Measurements from ENCODE around the gene ARHGAP21.
A peak's percentile ranks its signal among the peaks of the same experiment; 100 is the strongest.

Gene ARHGAP21

GRCh38 chr10:24554036-24554435, 169.7 kb downstream of the ARHGAP21 start:
- DNase-seq (ENCODE audit: low spot score): no peak
- in situ Hi-C loops (cut with MboI; ENCODE audit: low pct_unique_long_range_greater_than_20kb, low sequenced_read_pairs, unreplicated experiment): no loop called here
- no peak for TF ChIP-seq CTCF (IDR thresholded peaks at IDR 0.05; ENCODE audit: extremely low read depth, insufficient read depth, missing control alignments)

- no peak for DNase-seq (ENCODE audit: low spot score)
- in situ Hi-C loops (cut with MboI; ENCODE audit: low pct_unique_long_range_greater_than_20kb, low sequenced_read_pairs, unreplicated experiment): no loop called here
- TF ChIP-seq CTCF (IDR thresholded peaks at IDR 0.05; ENCODE audit: extremely low read depth, insufficient read depth, missing control alignments): no peak
Observed at GRCh38 chr10:24553051-24553612, 170.6 kb downstream of the ARHGAP21 start.

GRCh38 chr10:24552346-24553016, 171.2 kb downstream of the ARHGAP21 start:
- TF ChIP-seq CTCF (IDR thresholded peaks at IDR 0.05; ENCODE audit: extremely low read depth, insufficient read depth, missing control alignments): peak; percentile 5
- DNase-seq (ENCODE audit: low spot score): no peak
- in situ Hi-C loops (cut with MboI; ENCODE audit: low pct_unique_long_range_greater_than_20kb, low sequenced_read_pairs, unreplicated experiment): no loop called here

- no peak for DNase-seq (ENCODE audit: low spot score)
- in situ Hi-C loops (cut with MboI; ENCODE audit: low pct_unique_long_range_greater_than_20kb, low sequenced_read_pairs, unreplicated experiment): no loop called here
- TF ChIP-seq CTCF (IDR thresholded peaks at IDR 0.05; ENCODE audit: extremely low read depth, insufficient read depth, missing control alignments): no peak
Observed at GRCh38 chr10:24551161-24551560, 172.5 kb downstream of the ARHGAP21 start.

- DNase-seq (ENCODE audit: low spot score): no peak
- in situ Hi-C loops (cut with MboI; ENCODE audit: low pct_unique_long_range_greater_than_20kb, low sequenced_read_pairs, unreplicated experiment): no loop called here
- TF ChIP-seq CTCF (IDR thresholded peaks at IDR 0.05; ENCODE audit: extremely low read depth, insufficient read depth, missing control alignments): no peak
Observed at GRCh38 chr10:24550680-24551079, 173.0 kb downstream of the ARHGAP21 start.

- DNase-seq (ENCODE audit: low spot score): no peak
- in situ Hi-C loops (cut with MboI; ENCODE audit: low pct_unique_long_range_greater_than_20kb, low sequenced_read_pairs, unreplicated experiment): no loop called here
- no peak for TF ChIP-seq CTCF (IDR thresholded peaks at IDR 0.05; ENCODE audit: extremely low read depth, insufficient read depth, missing control alignments)
Observed at GRCh38 chr10:24545585-24545984, 178.1 kb downstream of the ARHGAP21 start.

Measured in GM13977 (cell line).